ENCODE data around the gene SAMSN1.
"Not testable (repeated sequence)": the region's sequence is repeated elsewhere in the genome, so short reads cannot be mapped to it uniquely, and the experiment has no call there.

The SAMSN1 gene

DNA sequence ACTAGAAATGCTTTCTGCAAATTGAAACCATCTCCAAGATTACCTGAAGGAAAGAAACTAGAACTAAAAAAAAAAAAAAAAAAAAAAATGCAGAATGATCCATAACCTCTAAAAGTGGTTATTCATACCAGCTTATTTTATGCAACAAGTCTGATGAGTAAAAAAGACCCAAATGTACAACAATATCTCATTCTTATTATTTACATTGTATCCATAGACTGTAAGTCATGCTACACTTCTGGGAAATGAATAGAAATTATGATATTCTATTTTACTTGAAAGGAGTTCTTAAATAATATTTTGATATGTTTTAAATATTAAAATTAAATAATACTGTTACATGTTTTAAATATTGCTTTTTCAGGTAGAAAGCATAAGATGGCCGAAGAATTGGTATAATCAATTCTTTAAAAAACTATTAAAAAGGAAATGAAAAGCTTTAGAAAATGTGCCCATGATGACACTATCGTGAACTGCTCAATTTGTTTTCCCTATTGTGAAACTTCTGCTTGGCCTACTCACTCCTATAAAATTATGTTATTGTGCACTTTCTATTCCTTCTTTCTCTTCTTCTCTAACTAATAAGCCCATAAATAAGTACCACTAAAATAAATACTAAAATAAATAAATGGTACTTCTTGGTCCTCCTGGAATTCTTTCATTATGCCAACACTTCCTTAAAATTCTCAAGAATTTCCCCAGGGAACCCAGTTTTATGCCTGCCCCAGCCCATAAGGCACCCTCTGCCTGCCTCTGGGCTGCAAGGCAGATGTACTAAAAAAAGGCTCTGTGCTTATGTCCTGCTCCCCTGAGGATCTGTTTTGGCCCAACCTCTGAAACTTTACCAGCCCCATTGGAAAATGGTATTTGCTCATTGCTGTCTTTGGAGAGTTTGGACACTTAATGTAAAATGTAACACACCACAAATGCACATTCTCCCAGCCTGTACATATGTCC is 18.1 kb downstream of the SAMSN1 start:
- DNase-seq, result no peak

GRCh38 chr21:14526836-14527695 is 19.0 kb downstream of the SAMSN1 start:
- no peak for DNase-seq

DNA sequence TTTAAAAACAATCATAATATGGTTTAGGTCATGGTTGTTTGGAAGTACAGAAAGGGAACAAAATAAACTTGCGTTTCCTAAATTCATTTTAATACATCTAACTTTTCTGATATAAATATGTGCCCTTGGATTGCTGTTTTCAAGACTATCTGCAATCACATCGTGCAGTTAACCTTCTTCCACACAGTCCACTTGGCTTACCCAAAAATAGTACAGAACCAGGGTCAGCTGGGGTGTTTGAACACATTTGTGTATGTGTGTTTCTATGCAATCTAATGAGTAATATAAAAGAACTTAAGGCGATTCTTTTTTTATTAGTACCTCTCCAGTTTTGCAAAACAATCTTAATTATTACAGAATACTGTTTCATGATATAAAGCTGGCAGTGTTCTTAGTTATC is 19.9 kb downstream of the SAMSN1 start:
- DNase-seq, result no peak

- DNase-seq, result no peak
These were observed 22.9 kb downstream of the SAMSN1 start for GRCh38 chr21:14523234-14523633.

DNA sequence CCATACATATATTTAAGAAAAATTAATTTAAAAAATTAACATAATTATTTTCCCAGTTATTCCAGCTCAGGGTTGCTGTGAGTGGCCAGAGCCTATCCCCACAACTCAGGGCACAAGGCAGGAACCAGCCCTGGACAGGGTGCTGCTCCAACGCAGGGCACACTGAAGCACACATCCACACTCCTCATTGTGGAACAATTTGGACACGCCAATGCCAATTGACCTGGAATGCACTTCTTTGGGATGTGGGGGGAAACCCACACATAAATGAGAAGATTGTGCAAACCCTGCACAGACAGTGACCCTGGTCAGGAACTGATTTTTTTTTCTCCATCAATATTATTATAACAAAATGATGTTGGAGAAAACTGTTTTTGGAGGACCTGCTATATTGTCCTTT is 23.4 kb downstream of the SAMSN1 start:
- no peak for DNase-seq

DNA sequence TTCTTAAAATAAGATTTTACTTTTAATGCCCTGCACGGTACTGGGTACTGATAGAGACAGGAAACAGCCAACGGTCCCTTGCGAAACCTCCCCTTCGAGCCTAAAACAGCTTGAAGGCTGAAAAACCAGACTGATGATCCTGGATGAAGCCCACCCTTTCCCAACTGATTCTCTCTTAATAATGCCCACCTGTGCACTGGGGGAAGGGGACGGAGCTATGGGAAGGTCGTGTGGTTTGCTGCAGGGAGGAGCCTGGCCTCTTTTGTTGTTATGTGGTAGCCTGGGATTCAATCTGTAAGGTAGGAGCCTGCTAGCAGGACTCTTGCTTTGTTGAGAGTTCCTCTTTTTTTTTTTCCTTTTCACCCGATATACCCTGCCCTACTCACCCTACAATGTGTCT is 25.6 kb downstream of the SAMSN1 start:
- DNase-seq, result no peak

- no peak for DNase-seq
These were observed 27.1 kb downstream of the SAMSN1 start for GRCh38 chr21:14519000-14519399.

GRCh38 chr21:14513804-14514203 is 32.3 kb downstream of the SAMSN1 start:
- DNase-seq, result no peak

DNA sequence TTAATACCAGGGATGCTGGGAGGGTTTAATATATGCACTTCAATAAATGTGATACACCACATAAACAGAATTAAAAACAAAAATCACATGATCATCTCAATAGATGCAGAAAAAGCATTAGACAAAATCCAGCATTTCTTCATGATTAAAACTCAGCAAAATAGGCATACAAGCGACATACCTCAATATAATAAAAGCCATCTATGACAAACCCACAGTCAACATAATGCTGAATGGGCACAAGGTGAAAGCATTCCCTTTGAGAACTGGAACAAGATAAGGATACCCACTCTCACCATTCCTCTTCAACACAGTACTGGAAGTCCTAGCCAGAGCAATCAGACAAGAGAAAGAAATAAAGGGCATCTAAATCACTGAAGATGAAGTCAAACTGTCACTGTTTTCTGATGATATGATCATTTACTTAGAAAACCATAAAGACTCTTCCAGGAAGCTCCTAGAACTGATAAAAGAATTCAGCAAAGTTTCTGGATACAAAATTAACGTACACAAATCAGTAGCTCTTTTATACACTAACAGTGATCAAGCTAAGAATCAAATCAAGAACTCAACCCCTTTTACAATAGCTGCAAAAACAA is 39.2 kb downstream of the SAMSN1 start:
- DNase-seq, result not testable (repeated sequence)

DNA sequence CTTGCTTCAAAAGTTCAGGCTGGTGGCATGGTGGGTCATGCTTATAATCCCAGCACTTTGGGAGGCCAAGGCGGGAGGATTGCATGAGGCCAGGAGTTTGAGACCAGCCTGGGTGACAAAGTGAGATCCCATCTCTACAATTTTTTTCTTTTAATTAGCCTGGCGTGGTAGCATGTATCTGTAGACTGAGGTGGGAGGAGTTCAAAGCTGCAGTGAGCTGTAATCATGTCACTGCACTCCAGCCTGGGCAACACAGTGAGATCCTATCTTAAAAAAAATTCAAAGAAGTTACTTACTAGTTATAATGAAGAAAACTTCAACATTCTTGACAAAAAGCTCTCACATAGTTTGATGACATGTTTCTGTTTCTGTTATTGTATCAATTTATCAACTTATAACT is 45.2 kb downstream of the SAMSN1 start:
- DNase-seq, result no peak

GRCh38 chr21:14499316-14499715 is 46.8 kb downstream of the SAMSN1 start:
- no peak for DNase-seq

GRCh38 chr21:14497825-14498224 is 48.3 kb downstream of the SAMSN1 start:
- DNase-seq, result no peak

DNA sequence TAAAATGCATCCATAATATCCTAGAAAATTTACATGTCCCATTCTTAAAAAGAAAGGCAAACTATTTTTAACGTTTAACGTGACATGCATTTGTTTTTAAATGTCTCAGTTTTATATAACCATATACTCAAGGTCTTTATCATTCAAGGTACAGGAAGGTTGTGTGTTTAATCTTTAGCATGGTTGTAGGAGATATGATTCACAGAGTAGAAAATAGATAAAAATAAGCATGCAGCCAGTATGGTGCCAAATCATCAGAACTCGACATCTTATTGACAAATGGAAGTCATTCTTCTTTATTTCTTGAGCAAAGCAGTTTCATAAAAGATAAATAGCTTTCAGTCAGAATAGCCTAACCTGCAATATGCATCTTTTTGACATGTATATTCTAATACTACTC is 51.0 kb downstream of the SAMSN1 start:
- no peak for DNase-seq

DNA sequence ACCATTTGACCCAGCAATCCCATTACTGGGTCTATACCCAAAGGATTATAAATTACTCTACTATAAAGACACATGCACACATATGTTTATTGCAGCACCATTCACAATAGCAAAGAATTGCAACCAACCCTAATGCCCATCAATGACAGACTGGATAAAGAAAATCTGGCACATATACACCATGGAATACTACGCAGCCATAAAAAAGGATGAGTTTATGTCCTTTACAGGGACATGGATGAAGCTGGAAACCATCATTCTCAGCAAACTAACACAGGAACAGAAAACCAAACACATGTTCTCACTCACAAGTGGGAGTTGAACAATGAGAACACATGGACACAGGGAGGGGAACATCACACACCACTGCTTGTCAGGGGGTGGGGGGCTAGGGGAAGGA is 51.9 kb downstream of the SAMSN1 start:
- not testable (repeated sequence) for DNase-seq

GRCh38 chr21:14493731-14494130 is 52.4 kb downstream of the SAMSN1 start:
- no peak for DNase-seq

DNA sequence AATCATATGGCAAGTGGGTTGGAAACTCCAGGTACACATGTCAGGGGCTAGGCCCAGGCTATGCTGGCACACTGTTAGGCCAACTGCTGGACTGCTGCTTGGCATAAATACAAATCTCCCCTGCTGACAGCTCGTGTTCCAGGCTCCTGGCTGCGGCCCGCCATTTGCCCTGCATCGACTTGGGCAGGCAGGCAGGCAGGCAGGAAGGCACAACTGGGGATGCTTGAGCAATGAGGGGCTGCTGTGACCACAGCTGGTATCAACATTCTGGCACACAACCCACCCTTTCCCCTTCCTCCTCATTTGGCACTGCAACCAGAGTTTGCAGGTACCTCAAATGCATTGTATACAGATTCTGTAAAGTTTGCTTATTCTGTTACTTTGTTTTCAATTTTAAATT is 53.2 kb downstream of the SAMSN1 start:
- DNase-seq, result no peak

GRCh38 chr21:14491269-14491681 is 54.8 kb downstream of the SAMSN1 start:
- no peak for DNase-seq

- no peak for DNase-seq
These were observed 57.4 kb downstream of the SAMSN1 start for GRCh38 chr21:14488672-14489204.

- no peak for DNase-seq
These were observed 58.4 kb downstream of the SAMSN1 start for GRCh38 chr21:14487490-14488432.

GRCh38 chr21:14486869-14487268 is 59.2 kb downstream of the SAMSN1 start:
- no peak for DNase-seq

- DNase-seq, result no peak
These were observed 61.7 kb downstream of the SAMSN1 start for GRCh38 chr21:14484188-14485009.

Measured in fibroblast of skin of back (primary cell).